Measurements from ENCODE around the gene DYNC2LI1. TPM values are rescaled to one million over a fixed set of nuclear protein-coding genes. Genes with fewer than 3 reads are reported as not detected.
A peak's percentile ranks its signal among the peaks of the same experiment; 100 is the strongest.
"Not testable (repeated sequence)": the region's sequence is repeated elsewhere in the genome, so short reads cannot be mapped to it uniquely, and the experiment has no call there.

Gene DYNC2LI1
- total RNA-seq: 28.3 TPM

DNA sequence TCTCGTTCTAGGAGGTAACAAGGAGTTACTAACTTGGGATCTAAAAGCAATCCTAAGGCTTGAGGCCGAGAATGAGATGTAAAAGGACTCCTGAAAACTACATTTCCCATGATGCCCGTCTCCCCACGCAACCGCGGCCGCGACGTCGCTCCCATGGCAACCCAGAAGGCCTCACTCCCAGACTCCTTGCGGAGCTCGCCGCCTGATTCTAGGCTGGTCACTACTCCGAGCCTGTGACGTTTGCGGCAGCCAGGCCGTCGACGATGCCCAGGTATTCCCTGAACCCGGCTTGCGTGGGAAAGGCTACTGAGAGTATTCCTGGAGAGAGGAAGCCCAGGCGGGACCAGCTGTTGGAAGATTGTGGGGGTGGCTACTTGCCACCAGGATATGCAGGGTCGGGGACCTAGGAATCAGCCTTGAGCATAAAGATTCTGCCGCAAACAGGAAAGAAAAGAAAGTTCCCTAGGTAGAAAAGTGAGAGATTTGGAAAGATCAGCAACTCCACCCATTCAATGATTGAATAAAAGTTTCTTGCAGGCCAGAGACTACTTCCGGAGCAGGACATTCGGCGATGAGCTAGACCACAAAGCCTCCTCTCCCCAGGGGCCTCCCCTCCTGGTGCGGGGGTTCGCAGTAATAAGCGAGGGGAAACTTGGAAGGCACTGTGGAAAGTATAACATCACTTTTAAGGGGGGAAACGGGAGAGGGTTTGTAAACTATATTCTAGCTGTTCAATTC lies at the start of gene DYNC2LI1:
TSS of gene DYNC2LI1 (plus strand) at position 164 of the 738 bp plus-strand sequence. CDS start at position 264, 100 bp downstream.
- intact Hi-C loops (cut with DNase I): no loop called here
- ATAC-seq (peak; percentile 99), DNase-seq (ENCODE audit: low spot score) (peak; percentile 94)

- ATAC-seq: no peak
- no peak for DNase-seq (ENCODE audit: low spot score)
- intact Hi-C loops (cut with DNase I): no loop called here
Observed at GRCh38 chr2:43724728-43725526, 48.9 kb upstream of the DYNC2LI1 start.

DNA sequence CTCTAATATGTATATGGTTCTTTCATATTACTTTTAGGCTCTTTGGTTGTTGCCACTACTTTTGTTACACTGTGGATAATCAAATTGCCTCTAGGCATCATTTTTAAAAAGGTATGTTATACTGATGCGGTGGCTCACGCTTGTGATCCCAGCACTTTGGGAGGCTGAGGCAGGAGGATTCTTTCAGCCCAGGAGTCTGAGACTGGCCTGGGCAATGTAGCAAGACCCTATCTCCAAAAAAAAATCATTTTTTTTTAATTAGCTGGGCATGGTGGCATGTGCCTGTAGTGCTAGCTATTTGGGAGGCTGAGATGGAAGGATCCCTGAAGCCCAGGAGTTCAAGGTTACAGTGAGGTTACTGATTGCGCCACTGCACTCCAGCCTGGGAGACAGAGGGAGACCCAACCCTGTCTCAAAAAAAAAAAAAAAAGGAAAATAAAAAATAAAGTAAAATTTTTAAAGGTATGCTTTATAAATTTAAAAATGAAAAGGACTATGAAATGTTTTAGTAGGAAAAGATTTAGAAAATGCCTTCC lies 48.1 kb upstream of the DYNC2LI1 start:
- intact Hi-C loops (cut with DNase I): no loop called here
- DNase-seq (ENCODE audit: low spot score) (no peak), ATAC-seq (no peak)

GRCh38 chr2:43726961-43727633 lies 46.7 kb upstream of the DYNC2LI1 start:
- intact Hi-C loops (cut with DNase I); DNase-seq (ENCODE audit: low spot score); ATAC-seq: not testable (repeated sequence)

DNA sequence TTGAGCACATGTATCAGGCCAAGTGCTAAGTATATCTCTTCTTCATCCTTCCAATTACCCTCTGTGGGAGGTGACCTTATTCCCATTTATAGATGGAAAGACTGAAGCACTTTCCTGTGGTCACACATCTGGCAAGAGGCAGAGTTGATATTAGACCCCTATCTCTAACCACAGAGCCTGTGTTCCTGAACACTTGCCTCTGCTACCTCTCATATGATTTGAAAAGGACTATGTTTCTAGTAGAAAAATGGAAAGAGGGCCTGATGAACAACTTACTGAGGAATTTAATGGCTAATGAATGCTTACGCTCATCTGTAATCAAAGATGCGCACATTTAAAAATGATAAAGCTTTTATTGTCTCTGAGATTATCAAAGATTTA lies 46.2 kb upstream of the DYNC2LI1 start:
- ATAC-seq: no peak
- DNase-seq (ENCODE audit: low spot score): no peak
- intact Hi-C loops (cut with DNase I): no loop called here

- intact Hi-C loops (cut with DNase I): no loop called here
- ATAC-seq (no peak), DNase-seq (ENCODE audit: low spot score) (no peak)
Observed at GRCh38 chr2:43729491-43730174, 44.2 kb upstream of the DYNC2LI1 start.

DNA sequence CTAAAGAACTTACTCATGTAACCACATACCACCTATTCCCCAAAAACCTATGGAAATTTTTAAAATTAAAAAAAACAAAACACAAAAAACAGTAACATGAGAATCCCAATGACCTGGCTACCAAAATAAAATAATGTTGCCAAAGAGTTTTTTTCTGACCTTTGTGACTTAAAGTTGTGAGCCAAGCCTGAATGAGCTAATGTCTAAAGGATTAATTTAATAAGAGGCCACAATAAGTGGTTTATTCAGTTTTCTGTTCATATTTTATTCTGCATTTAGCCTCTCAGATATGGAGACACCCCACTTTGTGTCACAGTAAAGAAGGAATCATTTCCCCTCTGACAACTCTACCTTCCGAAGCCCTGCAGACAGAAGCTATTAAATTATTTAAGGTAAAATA lies 42.6 kb upstream of the DYNC2LI1 start:
- ATAC-seq: no peak
- intact Hi-C loops (cut with DNase I): no loop called here

DNA sequence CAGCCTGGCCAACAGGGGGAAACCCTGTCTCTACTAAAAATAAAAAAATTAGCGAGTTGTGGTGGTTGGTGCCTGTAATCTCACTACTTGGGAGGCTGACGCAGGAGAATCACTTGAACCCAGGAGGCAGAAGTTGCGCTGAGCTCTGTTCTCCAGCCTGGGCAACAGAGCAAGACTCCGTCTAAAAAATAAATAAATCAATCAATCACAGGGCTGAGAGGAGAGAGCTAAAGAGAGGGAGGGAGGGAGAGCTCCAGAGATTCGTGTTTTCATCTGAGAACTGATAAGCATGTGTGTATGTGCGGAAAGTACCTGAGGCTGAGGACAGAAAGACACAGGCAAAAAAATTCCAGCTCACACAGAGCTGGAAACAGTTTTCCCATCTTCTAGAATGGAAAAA lies 37.2 kb upstream of the DYNC2LI1 start:
- DNase-seq (ENCODE audit: low spot score) (no peak), ATAC-seq (no peak)
- intact Hi-C loops (cut with DNase I): no loop called here

More for the DNA sequence above, 42.6 kb upstream of the DYNC2LI1 start:
- DNase-seq (ENCODE audit: low spot score): no peak

DNA sequence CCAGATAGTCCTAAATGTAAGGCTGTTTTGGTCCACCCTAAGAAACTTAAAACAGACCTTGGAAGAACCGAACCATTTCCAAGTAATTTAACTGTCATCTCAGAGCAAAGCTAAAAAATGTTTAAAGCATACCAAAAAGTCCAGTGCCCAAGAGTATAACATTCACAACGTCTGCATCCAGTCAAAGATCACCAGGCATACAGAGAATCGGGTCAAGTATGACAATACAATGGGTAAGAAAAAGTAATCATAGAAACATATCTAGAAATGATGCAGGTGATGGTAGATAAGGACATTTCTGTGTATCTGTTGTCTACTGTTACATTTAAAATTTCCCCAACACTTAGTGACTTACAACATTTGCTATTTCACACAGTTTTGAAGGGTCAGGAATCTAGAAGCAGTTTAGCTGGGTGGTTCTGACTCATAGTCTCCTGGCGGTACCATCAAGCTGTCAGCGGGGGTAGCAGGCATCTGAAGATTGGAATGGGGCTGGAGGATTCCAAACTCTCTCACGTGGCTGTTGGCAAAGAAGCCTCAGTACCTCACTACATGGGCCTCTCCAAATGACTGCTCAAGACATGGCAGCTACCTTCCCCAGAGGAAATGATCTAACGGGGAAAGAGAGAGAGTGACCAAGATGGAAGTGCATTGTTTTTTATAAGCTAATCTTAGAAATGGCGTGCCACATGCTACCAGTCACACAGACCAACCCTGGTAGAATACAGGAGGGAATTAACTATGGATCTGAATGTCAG lies 36.6 kb upstream of the DYNC2LI1 start:
- DNase-seq (ENCODE audit: low spot score) (no peak), ATAC-seq (peak; percentile 28)
- intact Hi-C loops (cut with DNase I): no loop called here

DNA sequence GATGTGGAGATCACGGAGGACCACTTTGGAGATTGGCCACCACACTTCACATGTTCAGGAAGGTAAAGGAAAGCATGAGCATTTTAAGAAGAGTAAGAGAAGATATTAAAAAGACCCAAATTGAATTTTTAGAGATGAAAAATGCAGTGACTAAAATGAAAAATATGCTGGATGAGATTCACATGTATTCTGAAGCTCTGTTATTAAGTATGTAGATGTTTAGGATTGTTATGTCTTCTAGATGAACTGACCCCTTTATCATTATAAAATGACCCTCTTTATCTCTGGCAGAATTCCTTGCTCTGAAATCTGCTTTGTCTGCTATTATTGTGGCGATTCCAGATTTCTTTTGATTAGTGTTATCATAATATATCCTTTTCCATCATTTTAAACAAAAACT lies 36.0 kb upstream of the DYNC2LI1 start:
- ATAC-seq: no peak
- intact Hi-C loops (cut with DNase I): no loop called here
- DNase-seq (ENCODE audit: low spot score): no peak

DNA sequence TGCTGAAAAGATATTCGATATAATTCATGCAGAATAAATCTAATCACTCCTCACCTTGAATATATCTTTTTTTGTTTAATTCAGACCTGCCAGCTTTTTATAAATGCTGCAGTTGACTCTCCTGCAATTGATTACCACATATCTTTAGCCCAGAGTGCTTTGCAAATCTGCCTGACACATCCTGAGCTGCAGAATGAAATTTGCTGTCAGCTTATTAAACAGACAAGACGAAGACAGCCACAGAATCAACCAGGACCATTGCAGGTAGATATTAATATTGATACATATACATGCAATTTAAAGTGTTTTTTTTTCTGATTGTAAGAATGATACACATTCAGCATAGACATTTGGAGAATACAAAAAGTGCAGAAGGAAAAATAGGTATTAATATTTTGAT lies 35.6 kb upstream of the DYNC2LI1 start:
- intact Hi-C loops (cut with DNase I): no loop called here
- DNase-seq (ENCODE audit: low spot score) (no peak), ATAC-seq (no peak)

DNA sequence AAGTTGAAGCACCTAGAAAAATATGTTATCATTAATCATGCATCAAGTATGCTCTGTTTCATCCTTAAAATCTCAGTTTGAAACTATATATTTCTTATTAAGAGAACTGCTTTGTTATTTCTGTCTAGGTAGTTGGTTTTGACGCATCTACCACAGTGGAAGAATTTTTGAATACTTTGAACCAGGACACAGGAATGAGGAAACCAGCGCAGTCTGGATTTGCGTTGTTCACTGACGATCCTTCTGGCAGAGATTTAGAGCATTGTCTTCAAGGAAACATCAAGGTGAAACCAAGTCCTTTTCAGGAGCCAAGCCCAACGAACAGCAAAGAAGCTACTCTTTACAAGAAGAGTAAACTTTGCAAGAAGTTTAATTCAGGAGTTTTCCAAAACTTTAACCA lies 30.1 kb upstream of the DYNC2LI1 start:
- intact Hi-C loops (cut with DNase I): no loop called here
- no peak for DNase-seq (ENCODE audit: low spot score)
- ATAC-seq: no peak

- DNase-seq (ENCODE audit: low spot score): no peak
- no peak for ATAC-seq
- intact Hi-C loops (cut with DNase I): no loop called here
Observed at GRCh38 chr2:43745457-43745856, 28.4 kb upstream of the DYNC2LI1 start.

- intact Hi-C loops (cut with DNase I): no loop called here
- DNase-seq (ENCODE audit: low spot score) (no peak), ATAC-seq (no peak)
Observed at GRCh38 chr2:43748333-43748732, 25.5 kb upstream of the DYNC2LI1 start.

GRCh38 chr2:43749583-43749982 lies 24.3 kb upstream of the DYNC2LI1 start:
- DNase-seq (ENCODE audit: low spot score) (no peak), ATAC-seq (no peak)
- intact Hi-C loops (cut with DNase I): no loop called here

DNA sequence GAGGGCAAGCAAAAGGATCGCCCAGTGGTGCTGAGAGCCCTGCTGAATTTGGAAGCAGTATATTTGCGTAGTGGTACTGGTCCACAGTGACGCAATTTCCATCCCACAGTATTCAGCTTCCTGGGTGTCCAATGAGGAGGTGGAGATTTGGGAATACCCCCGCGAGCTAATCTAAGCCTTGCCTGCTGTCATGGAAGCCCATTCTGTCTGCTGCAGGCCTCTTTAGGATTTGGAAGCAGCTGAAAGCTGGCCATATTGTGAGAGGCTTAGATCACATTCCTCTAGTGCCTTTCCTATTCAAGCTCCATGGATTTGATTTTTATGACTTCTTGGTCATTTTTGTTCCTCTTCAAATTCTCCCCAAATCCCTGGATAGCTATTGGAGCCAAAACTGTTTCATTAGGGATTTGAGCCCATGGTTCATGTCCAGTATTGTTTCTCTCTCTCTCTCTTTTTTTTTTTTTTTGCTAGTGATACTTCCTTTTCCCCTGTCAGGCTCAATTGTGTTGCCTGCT lies 22.3 kb upstream of the DYNC2LI1 start:
- ATAC-seq: no peak
- intact Hi-C loops (cut with DNase I): no loop called here
- DNase-seq (ENCODE audit: low spot score): no peak

DNA sequence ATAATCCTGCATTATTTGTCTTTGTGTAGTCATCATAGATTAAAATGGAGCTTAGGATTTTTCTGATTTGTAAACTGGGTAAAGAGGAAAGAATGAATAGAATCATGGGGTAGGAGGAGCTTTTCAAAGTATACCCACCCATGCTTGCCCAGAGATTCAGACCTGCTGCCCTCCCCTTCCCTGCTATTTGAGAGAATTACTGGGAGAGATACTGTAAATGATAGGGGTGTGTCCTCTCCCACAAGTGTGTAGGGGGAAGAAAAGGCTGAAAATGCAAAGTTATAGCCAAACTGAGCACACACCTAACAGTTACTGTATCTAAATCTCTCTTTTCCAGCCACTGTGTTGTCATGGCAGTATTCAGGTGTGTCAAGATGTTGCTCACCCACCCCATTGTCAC lies 21.5 kb upstream of the DYNC2LI1 start:
- no peak for ATAC-seq

DNA sequence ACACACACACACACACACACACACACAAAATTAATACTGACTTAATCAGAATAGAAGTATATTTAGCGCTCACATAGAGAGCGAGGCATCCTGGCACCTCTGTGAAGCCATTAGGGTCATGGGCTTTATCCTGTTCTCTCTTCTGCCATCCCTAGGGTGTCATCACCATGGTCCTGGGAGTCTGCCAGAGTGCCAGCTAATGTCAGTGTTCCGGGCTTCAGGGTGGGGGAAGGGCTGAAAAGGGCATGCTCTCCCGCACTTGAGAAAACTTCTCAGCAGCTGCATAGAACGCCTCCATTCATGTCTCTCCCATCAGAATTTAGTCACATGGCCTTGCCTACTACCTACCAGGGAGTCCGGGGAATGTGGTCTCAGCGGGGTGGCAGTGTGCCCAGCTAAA lies 19.7 kb upstream of the DYNC2LI1 start:
- intact Hi-C loops (cut with DNase I): no loop called here
- ATAC-seq (no peak), DNase-seq (ENCODE audit: low spot score) (no peak)

More for the DNA sequence above, 21.5 kb upstream of the DYNC2LI1 start:
- DNase-seq (ENCODE audit: low spot score): no peak
- intact Hi-C loops (cut with DNase I): no loop called here
